BLaER1 (cell line): ENCODE data around the gene ANKZF1.
A peak's percentile ranks its signal among the peaks of the same experiment; 100 is the strongest.
"Not testable (repeated sequence)": the region's sequence is repeated elsewhere in the genome, so short reads cannot be mapped to it uniquely, and the experiment has no call there.

Experiments used
- H3K27ac ChIP-seq: shearing (Covaris generic); formaldehyde crosslinking; 2 replicates; pipeline ENCODE4 v1.8.1; 2022
- H3K27me3 ChIP-seq: shearing (Covaris generic); formaldehyde crosslinking; 2 replicates; pipeline ENCODE4 v1.8.1; 2022
- H3K36me3 ChIP-seq: shearing (Covaris generic); formaldehyde crosslinking; 2 replicates; pipeline ENCODE4 v1.8.1; 2022
- H3K4me1 ChIP-seq: shearing (Covaris generic); formaldehyde crosslinking; 2 replicates; pipeline ENCODE4 v1.8.1; 2022
- H3K4me2 ChIP-seq: shearing (Covaris generic); formaldehyde crosslinking; 2 replicates; pipeline ENCODE4 v1.8.1; 2022
- H3K4me3 ChIP-seq: shearing (Covaris generic); formaldehyde crosslinking; 2 replicates; pipeline ENCODE4 v1.8.1; 2022
- H3K9ac ChIP-seq: shearing (Covaris generic); formaldehyde crosslinking; 2 replicates; pipeline ENCODE4 v1.8.1; 2022
- H3K9me3 ChIP-seq: shearing (Covaris generic); formaldehyde crosslinking; 2 replicates; pipeline ENCODE4 v1.8.1; 2022
- H4K20me1 ChIP-seq: shearing (Covaris generic); formaldehyde crosslinking; 2 replicates; pipeline ENCODE4 v1.8.1; 2022
- Cebpa-rat ChIP-seq: shearing (Covaris generic); IDR thresholded peaks from 2 replicates; pipeline ENCODE4 v1.8.1; 2022

ANKZF1 gene

DNA sequence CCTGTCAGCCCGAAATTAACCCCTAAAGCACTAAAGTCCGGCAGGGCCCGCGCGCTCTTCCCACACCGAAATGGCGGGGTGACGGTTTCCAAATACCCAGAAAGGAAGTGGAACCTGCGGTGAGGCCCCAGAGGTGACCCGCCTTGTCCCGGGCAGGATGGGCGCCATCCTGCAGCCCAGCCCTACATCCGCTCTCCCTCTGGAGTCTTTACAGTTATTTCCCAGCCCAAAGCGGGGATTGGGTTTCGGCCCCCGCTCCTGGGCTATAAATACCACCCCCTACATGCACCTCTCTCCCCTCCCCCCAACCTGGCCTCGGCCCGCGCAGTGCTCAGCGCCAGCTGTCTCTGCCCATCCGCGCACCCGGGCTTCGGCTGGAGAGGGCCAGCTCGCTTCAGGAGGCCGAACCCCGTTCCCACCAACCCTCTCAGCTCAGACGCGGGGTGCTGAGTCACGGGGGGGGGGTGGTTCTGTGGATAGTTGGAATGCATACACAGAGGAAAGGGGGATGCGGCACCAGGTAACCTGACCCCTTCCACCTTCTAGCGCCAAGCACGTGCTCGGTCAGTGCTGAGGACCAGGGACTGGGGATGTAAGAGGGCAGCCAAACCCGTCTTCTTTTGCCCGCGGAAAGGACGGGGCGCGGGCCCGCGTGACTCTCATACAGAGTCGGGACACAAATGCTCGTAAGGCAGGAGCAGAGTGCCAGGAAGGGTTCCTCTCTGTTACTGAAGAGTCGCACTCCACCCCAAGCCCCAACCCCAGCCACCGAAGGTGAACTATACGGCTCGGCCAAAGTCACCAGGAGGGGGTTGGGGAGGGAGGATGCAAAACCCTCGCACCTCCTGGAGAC lies 23.5 kb downstream of the ANKZF1 start, which contains the start of gene TUBA4B:
TSS of gene TUBA4B (plus strand) at position 344 of the 853 bp plus-strand sequence. CDS start at position 509, 165 bp downstream.
- H3K27ac ChIP-seq: peak within 1 kb of the TSS; percentile 67
- H3K4me1 ChIP-seq: peaks cover 72% of the 10 kb centered on the region
- H3K27me3 ChIP-seq: peaks cover 16% of the 10 kb centered on the region; the same call in 1 of the 2 replicates

DNA sequence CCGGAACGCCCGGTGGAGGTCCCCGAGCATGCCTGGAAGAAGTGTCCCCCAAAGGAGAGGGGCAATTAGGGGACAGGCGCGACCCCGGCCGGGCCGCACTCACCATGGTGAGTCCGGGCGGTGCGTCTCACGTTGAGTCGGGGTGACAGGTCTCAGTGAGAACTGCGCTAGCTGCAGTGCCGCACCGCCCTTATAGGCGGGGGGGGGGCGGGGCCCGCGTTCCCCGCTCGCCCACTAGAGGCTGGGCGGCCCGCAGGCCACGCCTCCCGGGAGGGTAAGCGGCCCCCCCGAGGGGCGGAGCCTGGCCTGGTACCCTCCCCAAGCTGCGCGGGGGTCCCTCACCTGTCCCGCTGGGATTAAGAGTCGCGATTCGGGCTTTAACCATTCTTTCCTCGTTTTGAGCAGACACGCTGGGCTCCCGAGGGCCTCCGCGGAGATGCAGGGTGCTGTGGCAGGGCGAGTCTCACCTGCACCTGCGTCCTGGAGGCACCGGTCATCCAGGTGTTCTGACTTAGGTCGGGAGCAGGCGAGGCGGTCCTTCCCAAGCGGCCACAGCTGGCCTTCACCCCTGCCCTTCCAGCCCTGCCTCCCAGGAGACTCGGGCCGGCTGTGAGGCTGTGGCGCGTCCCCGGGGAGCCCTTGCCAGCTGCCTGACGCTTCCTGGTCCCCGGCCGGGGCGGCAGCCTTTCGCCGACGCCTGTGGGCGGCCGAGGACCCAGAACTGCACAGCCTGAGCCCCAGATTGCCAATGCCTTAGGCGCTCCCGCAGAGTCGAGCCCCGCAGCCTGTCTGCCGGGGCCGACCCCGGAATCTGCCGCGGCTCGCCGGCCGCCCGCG lies 24.4 kb downstream of the ANKZF1 start, which contains the start of gene TUBA4A:
TSS of gene TUBA4A (minus strand) at position 166 of the 837 bp plus-strand sequence. CDS start at position 106, 60 bp downstream.
- H4K20me1 ChIP-seq: 0 out of 2 replicates have a peak, but pooled peaks cover 2% of the 10 kb centered on the region
- H3K9ac ChIP-seq: peak within 1 kb of the TSS; percentile 71
- H3K4me3 ChIP-seq: peak within 1 kb of the TSS; percentile 71
- peaks cover 16% of the 10 kb centered on the region; the same call in 1 of the 2 replicates for H3K27me3 ChIP-seq
- TF ChIP-seq Cebpa-rat: no peak
- peak within 1 kb of the TSS; percentile 67 for H3K27ac ChIP-seq
- H3K4me2 ChIP-seq: peak within 1 kb of the TSS; percentile 98
- no peaks in the 10 kb centered on the region for H3K9me3 ChIP-seq
- H3K4me1 ChIP-seq: peaks cover 64% of the 10 kb centered on the region
- peaks cover 10% of the 10 kb centered on the region; the same call in 1 of the 2 replicates for H3K36me3 ChIP-seq

More for the DNA sequence above, 23.5 kb downstream of the ANKZF1 start, which contains the start of gene TUBA4B:
- 0 out of 2 replicates have a peak, but pooled peaks cover 5% of the 10 kb centered on the region for H4K20me1 ChIP-seq
- H3K9ac ChIP-seq: peak within 1 kb of the TSS; percentile 71
- no peak for TF ChIP-seq Cebpa-rat
- H3K4me2 ChIP-seq: peak within 1 kb of the TSS; percentile 98
- peaks cover 13% of the 10 kb centered on the region; the same call in 1 of the 2 replicates for H3K36me3 ChIP-seq
- peak within 1 kb of the TSS; percentile 71 for H3K4me3 ChIP-seq
- H3K9me3 ChIP-seq: no peaks in the 10 kb centered on the region

DNA sequence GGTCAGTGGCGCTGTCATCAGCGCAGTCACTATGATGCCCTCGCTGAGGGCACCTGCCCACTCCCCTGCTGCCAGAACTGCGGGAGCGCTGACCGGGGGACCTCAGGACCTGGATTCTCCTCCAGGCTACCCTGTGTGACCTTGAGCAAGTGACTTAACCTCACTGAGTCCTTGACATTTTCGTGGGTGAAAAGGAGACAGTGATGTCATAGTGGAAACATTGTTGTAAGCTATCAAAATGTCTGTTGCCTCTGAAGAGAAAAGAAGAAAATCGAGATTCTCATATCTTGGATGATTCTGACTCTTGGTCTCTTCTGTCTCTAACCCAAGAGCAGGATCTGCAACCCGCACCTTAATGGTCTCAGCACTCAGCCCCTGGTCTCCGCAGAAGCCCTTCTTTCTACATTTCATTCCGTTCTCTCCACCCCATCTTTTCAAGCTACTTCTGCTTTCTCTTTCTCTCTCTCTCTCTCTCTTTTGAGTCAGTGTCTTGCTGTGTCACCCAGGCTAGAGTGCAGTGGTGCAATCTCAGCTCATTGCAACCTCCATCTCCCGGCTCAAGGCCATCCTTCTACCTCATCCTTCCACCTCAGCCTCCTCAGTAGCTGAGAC lies 25.1 kb downstream of the ANKZF1 start:
- Histone ChIP-seq H3K27ac (peak overlapping the region; percentile 67), H3K27me3 (peaks cover 16% of the 10 kb centered on the region; the same call in 1 of the 2 replicates), H3K4me3 (peak overlapping the region; percentile 71), H3K36me3 (peaks cover 10% of the 10 kb centered on the region; the same call in 1 of the 2 replicates), H3K9me3 (no peaks in the 10 kb centered on the region), H3K4me2 (peak overlapping the region; percentile 98), H3K4me1 (peaks cover 57% of the 10 kb centered on the region), H3K9ac (peak overlapping the region; percentile 42; the same call in 1 of the 2 replicates), H4K20me1 (no peaks in the 10 kb centered on the region)
- 0 out of 2 replicates have a peak, but pooled peaks have one; percentile 25 for TF ChIP-seq Cebpa-rat

DNA sequence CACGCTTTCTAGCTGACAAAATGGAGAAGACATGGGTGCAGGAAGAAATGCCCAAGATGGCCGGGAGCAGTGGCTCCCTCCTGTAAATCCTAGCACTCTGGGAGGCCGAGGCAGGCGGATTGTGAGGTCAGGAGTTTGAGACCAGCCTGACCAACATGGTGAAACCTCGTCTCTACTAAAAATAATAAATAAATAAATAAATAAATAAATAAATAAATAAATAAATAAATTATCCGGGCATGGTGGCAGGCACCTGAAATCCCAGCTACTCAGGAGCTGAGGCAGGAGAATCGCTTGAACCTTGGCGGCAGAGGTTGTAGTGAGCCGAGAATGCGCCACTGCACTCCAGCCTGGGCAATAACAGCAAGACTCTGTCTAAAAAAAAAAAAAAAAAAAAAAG lies 29.3 kb downstream of the ANKZF1 start:
- H3K4me3 ChIP-seq, H3K9me3 ChIP-seq, H3K27ac ChIP-seq, H3K9ac ChIP-seq, H3K4me2 ChIP-seq, H3K36me3 ChIP-seq, H4K20me1 ChIP-seq, H3K27me3 ChIP-seq: not testable (repeated sequence)
- peaks cover 31% of the 10 kb centered on the region for H3K4me1 ChIP-seq

DNA sequence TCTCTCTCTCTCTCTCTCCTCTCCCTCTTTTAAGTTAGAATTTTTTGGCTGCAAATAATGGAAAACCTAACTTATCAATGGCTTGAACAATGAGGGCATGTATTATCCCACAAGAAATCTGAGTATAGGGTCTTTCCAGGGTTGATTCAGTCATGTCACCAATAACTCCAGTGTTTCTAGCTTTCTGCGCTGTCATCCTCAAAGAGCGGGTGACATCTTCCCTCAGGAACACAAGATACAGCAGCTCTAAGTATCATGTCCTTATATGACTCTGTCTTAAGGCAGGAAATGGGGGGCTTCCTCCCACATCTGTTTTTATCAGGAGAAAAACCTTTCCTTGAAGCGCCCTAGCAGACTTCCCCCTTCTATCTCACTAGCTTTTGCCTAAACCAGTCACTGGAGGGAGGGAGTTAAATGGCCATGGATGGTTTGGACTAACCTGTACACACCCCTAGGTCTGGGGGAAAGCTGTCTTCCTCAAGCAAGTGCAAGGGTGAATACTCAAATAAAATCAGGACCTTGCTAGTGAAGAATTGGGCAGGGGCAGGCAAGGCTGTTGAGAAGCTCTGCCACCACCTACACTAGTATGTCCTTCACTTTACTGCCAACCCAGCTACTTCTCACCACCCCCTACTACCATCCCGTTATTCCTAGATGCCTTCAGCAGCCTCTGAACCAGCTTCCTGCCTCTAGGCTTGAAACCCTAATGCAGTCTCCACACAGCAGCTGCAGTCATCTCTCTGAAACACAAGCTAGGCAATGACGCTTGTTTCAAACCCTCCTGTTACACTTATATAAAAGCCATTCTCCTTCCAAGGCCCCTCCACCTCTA lies 31.6 kb downstream of the ANKZF1 start:
- peak overlapping the region; percentile 61 for H3K4me2 ChIP-seq
- TF ChIP-seq Cebpa-rat: no peak

DNA sequence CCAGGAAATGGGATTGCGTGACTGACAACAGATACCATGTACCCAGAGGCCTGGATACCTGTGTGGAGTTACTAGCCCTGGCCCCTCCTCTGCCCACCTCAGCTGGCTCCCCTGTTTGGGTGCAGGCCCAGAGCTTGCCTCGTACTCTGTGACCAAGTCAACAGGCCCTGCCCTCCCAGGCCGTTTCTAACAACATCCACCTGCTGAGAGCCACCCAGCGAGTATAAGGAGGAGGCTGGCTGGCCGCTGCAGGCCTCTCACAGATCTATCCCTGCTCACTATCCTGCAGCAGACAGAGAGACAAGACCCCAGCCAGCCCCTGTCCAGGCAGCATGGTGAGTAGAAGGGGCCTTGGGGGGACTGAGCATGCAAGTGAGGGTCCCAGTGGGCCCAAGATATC lies 36.6 kb downstream of the ANKZF1 start:
- no peak overlapping the region for H3K27ac ChIP-seq
- H3K27me3 ChIP-seq: no peaks in the 10 kb centered on the region
- no peak overlapping the region for H3K9ac ChIP-seq
- no peaks in the 10 kb centered on the region for H3K9me3 ChIP-seq
- H3K4me1 ChIP-seq: peaks cover 17% of the 10 kb centered on the region
- no peak for TF ChIP-seq Cebpa-rat
- H3K4me2 ChIP-seq: no peak overlapping the region; the same call in 1 of the 2 replicates
- H4K20me1 ChIP-seq: no peaks in the 10 kb centered on the region
- no peak overlapping the region for H3K4me3 ChIP-seq
- no peaks in the 10 kb centered on the region for H3K36me3 ChIP-seq

More for the DNA sequence above, 31.6 kb downstream of the ANKZF1 start:
- Histone ChIP-seq H3K27ac (no peak overlapping the region), H3K9me3 (no peaks in the 10 kb centered on the region), H3K9ac (no peak overlapping the region), H4K20me1 (no peaks in the 10 kb centered on the region), H3K27me3 (no peaks in the 10 kb centered on the region), H3K4me1 (peaks cover 17% of the 10 kb centered on the region), H3K4me3 (no peak overlapping the region), H3K36me3 (no peaks in the 10 kb centered on the region)

DNA sequence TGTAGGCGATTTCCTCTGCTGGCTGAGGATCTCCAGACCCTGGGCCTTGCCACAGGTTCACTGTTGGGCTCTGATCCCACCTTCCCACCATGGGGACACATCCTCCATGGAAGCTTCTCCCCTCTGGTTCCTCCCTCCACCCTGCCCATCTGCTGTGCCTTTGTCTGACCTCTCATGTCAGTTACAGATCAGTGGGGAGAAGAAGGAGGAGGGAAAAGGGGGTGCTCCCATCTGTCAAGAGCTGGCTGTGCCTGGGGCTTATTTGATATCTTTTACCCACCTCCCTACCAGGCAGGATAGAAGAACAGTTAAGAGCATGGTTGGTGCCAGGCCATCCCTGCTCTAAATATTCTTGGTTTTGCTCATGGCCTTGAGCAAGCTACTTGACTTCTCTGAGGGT lies 37.3 kb downstream of the ANKZF1 start:
- H3K36me3 ChIP-seq: no peaks in the 10 kb centered on the region
- no peaks in the 10 kb centered on the region for H3K9me3 ChIP-seq
- no peak overlapping the region for H3K4me3 ChIP-seq
- no peaks in the 10 kb centered on the region for H3K27me3 ChIP-seq
- no peak overlapping the region for H3K27ac ChIP-seq
- H3K4me2 ChIP-seq: no peak overlapping the region; the same call in 1 of the 2 replicates
- H3K9ac ChIP-seq: no peak overlapping the region
- TF ChIP-seq Cebpa-rat: no peak
- 0 out of 2 replicates have a peak, but pooled peaks cover 10% of the 10 kb centered on the region for H3K4me1 ChIP-seq
- H4K20me1 ChIP-seq: no peaks in the 10 kb centered on the region

DNA sequence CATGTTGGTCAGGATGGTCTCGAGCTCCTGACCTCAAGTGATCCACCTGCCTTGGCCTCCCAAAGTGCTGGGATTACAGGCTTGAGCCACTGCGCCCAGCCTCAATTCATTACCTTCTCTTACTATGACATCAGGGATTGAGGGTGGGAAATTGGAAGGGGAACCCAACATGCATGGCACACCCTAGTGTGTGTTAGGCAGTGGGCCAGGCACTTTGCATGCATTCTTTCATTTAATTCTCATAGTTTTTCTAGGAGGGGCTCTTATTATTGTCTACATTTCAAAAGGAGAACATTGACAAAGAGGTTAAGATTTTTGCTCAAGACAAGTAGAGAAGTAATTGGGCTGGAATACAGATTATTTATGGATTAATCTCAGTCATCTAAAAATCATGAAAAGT lies 38.7 kb downstream of the ANKZF1 start:
- Histone ChIP-seq H3K9me3 (no peaks in the 10 kb centered on the region), H3K4me3 (no peak overlapping the region), H3K9ac (no peak overlapping the region), H3K27ac (no peak overlapping the region), H3K27me3 (no peaks in the 10 kb centered on the region), H3K4me2 (no peak overlapping the region), H3K4me1 (0 out of 2 replicates have a peak, but pooled peaks cover 8% of the 10 kb centered on the region), H4K20me1 (no peaks in the 10 kb centered on the region), H3K36me3 (no peaks in the 10 kb centered on the region)
- no peak for TF ChIP-seq Cebpa-rat
